ENCODE results near the gene KLRK1.
"Not testable (repeated sequence)": the region's sequence is repeated elsewhere in the genome, so short reads cannot be mapped to it uniquely, and the experiment has no call there.

The KLRK1 gene

GRCh38 chr12:10388624-10389413 lies 1.0 kb downstream of the KLRK1 start:
- H3K9me3 ChIP-seq (ENCODE audit: control insufficient read depth, insufficient read depth, low read depth, low read length) = no peaks in the 10 kb centered on the region
- no peaks in the 10 kb centered on the region for H3K36me3 ChIP-seq (ENCODE audit: control insufficient read depth in 2 of 2, insufficient read depth in 1 of 2, low read length in 2 of 2)
- no peak overlapping the region for H3K4me3 ChIP-seq (ENCODE audit: low read depth, low read length)
- ChIA-PET POLR2A (no interaction called here), CTCF (interaction anchor here (0.8 to 1.1 kb wide), 2 partner anchors 23 to 153 kb away, joined by 3 read pairs; no protein-coding TSS in a partner anchor)
- TF ChIP-seq ZNF513 (tag by site-specific recombination; IDR thresholded peaks at IDR 0.05) (peak; percentile 43; the same call in 1 of the 2 replicates), FEZF1 (tag by site-specific recombination; IDR thresholded peaks at IDR 0.05) (peak; percentile 47), ZNF548 (tag by site-specific recombination; IDR thresholded peaks at IDR 0.05) (no peak), ZNF335 (tag by site-specific recombination; conservative IDR thresholded peaks at IDR 0.05) (no peak)
- TF ChIP-seq, protein P1, sequence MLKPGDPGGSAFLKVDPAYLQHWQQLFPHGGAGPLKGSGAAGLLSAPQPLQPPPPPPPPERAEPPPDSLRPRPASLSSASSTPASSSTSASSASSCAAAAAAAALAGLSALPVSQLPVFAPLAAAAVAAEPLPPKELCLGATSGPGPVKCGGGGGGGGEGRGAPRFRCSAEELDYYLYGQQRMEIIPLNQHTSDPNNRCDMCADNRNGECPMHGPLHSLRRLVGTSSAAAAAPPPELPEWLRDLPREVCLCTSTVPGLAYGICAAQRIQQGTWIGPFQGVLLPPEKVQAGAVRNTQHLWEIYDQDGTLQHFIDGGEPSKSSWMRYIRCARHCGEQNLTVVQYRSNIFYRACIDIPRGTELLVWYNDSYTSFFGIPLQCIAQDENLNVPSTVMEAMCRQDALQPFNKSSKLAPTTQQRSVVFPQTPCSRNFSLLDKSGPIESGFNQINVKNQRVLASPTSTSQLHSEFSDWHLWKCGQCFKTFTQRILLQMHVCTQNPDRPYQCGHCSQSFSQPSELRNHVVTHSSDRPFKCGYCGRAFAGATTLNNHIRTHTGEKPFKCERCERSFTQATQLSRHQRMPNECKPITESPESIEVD (tag by site-specific recombination; IDR thresholded peaks at IDR 0.05) = peak; percentile 67
- H3K4me1 ChIP-seq (ENCODE audit: control insufficient read depth, insufficient read depth, low read length) = peaks cover 21% of the 10 kb centered on the region
- no peak overlapping the region for H3K27ac ChIP-seq (ENCODE audit: extremely low read depth, low read depth, low read length)

- H3K36me3 ChIP-seq (ENCODE audit: control insufficient read depth in 2 of 2, insufficient read depth in 1 of 2, low read length in 2 of 2); POLR2A ChIA-PET; H3K27ac ChIP-seq (ENCODE audit: extremely low read depth, low read depth, low read length); H3K9me3 ChIP-seq (ENCODE audit: control insufficient read depth, insufficient read depth, low read depth, low read length); H3K4me1 ChIP-seq (ENCODE audit: control insufficient read depth, insufficient read depth, low read length); CTCF ChIA-PET; H3K4me3 ChIP-seq (ENCODE audit: low read depth, low read length): not testable (repeated sequence)
Measured at GRCh38 chr12:10387498-10387897, 2.3 kb downstream of the KLRK1 start.

GRCh38 chr12:10386857-10387256 lies 3.0 kb downstream of the KLRK1 start:
- H3K9me3 ChIP-seq (ENCODE audit: control insufficient read depth, insufficient read depth, low read depth, low read length) = no peaks in the 10 kb centered on the region
- no peak for TF ChIP-seq ZNF416 (tag by site-specific recombination; IDR thresholded peaks at IDR 0.05)
- TF ChIP-seq IKZF3 (tag by site-specific recombination; IDR thresholded peaks at IDR 0.05) = no peak
- TF ChIP-seq ZNF266 (tag by site-specific recombination; IDR thresholded peaks at IDR 0.05; ENCODE audit: low read depth) = no peak
- TF ChIP-seq ZNF223 (tag by site-specific recombination; IDR thresholded peaks at IDR 0.05) = no peak
- no peak for TF ChIP-seq ZNF426 (tag by site-specific recombination; IDR thresholded peaks at IDR 0.05)
- TF ChIP-seq SETDB1 (IDR thresholded peaks at IDR 0.05; ENCODE audit: insufficient read length, low read length) = no peak
- TF ChIP-seq ZNF146 (tag by site-specific recombination; IDR thresholded peaks at IDR 0.05) = no peak
- no peak for TF ChIP-seq ZFP37 (tag by site-specific recombination; IDR thresholded peaks at IDR 0.05)
- no peak for TF ChIP-seq ZNF239 (tag by site-specific recombination; IDR thresholded peaks at IDR 0.05)
- no peak for TF ChIP-seq ZBTB6 (tag by site-specific recombination; IDR thresholded peaks at IDR 0.05)
- no peak for TF ChIP-seq BCL11B (tag by site-specific recombination; IDR thresholded peaks at IDR 0.05; ENCODE audit: low read depth)
- TF ChIP-seq, protein P2, sequence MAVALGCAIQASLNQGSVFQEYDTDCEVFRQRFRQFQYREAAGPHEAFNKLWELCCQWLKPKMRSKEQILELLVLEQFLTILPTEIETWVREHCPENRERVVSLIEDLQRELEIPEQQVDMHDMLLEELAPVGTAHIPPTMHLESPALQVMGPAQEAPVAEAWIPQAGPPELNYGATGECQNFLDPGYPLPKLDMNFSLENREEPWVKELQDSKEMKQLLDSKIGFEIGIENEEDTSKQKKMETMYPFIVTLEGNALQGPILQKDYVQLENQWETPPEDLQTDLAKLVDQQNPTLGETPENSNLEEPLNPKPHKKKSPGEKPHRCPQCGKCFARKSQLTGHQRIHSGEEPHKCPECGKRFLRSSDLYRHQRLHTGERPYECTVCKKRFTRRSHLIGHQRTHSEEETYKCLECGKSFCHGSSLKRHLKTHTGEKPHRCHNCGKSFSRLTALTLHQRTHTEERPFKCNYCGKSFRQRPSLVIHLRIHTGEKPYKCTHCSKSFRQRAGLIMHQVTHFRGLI (tag by site-specific recombination; IDR thresholded peaks at IDR 0.05) = no peak
- no peak for TF ChIP-seq ZNF501 (tag by site-specific recombination; IDR thresholded peaks at IDR 0.05)
- TF ChIP-seq HOXD13 (CRISPR knock-in tag; IDR thresholded peaks at IDR 0.05; ENCODE audit: borderline replicate concordance) = no peak
- POLR2A ChIA-PET = no interaction called here
- CTCF ChIA-PET = no interaction called here
- H3K4me3 ChIP-seq (ENCODE audit: low read depth, low read length) = no peak overlapping the region
- H3K4me1 ChIP-seq (ENCODE audit: control insufficient read depth, insufficient read depth, low read length) = peaks cover 6% of the 10 kb centered on the region
- H3K36me3 ChIP-seq (ENCODE audit: control insufficient read depth in 2 of 2, insufficient read depth in 1 of 2, low read length in 2 of 2) = peaks cover 0 to 1% of the 10 kb centered on the region in 2 experiments; a peak in 2 of 3 replicates
- no peak overlapping the region for H3K27ac ChIP-seq (ENCODE audit: extremely low read depth, low read depth, low read length)

All from HEK293 (cell line).